Liver (tissue), 9 donors: Measurements from ENCODE around the gene COL4A1. TPM values are rescaled to one million over a fixed set of nuclear protein-coding genes. Genes with fewer than 3 reads are reported as not detected.

ENCODE experiments used
- DNase-seq: peaks from one replicate; pipeline ENCODE4 v3.0.0-alpha.2; 2017; ENCODE audit warnings: low spot score
- H3K27ac ChIP-seq, 2 donors: one replicate each; pipeline ENCODE4 v1.7.0; 2013; ENCODE audit warnings: inconsistent platforms in 2 of 2, low read length in 2 of 2, control low read depth in 1 of 2, low read depth in 1 of 2, mild to moderate bottlenecking in 1 of 2
- H3K27me3 ChIP-seq, 4 donors: one replicate each; pipeline versions ENCODE4 v1.6.1 to v1.7.0; 2013; ENCODE audit warnings: low read length in 3 of 4, inconsistent platforms in 1 of 4, mild to moderate bottlenecking in 1 of 4, moderate library complexity in 1 of 4; ENCODE audit not compliant: control insufficient read depth in 4 of 4, insufficient read depth in 4 of 4
- H3K36me3 ChIP-seq, 4 donors: one replicate each; pipeline versions ENCODE4 v1.6.1 to v1.7.0; 2013; ENCODE audit warnings: low read length in 3 of 4, mild to moderate bottlenecking in 3 of 4, low read depth in 1 of 4, moderate library complexity in 1 of 4; ENCODE audit not compliant: control insufficient read depth in 4 of 4, insufficient read depth in 3 of 4
- H3K4me1 ChIP-seq, 4 donors: one replicate each; pipeline versions ENCODE4 v1.6.1 to v1.7.0; 2013; ENCODE audit warnings: low read length in 3 of 4, mild to moderate bottlenecking in 3 of 4, moderate library complexity in 1 of 4; ENCODE audit not compliant: control insufficient read depth in 4 of 4, insufficient read depth in 4 of 4
- H3K4me3 ChIP-seq, 3 donors: one replicate each; pipeline versions ENCODE4 v1.6.1 to v1.7.0; 2013; ENCODE audit warnings: low read length in 3 of 3, control low read depth in 1 of 3, low read depth in 1 of 3, mild to moderate bottlenecking in 1 of 3
- H3K9ac ChIP-seq, 2 donors: one replicate each; pipeline ENCODE4 v1.7.0; 2013; ENCODE audit warnings: low read length in 2 of 2, mild to moderate bottlenecking in 2 of 2, moderate library complexity in 2 of 2, control low read depth in 1 of 2, low read depth in 1 of 2
- H3K9me3 ChIP-seq, 4 donors: one replicate each; pipeline versions ENCODE4 v1.6.1 to v1.7.0; 2013; ENCODE audit warnings: low read length in 3 of 4; ENCODE audit not compliant: control insufficient read depth in 4 of 4
- ATF3 ChIP-seq: IDR thresholded peaks from 2 replicates; pipeline ENCODE4 v1.6.1; 2016; ENCODE audit warnings: antibody characterized with exemption
- EGR1 ChIP-seq, 2 donors: IDR thresholded peaks; 2 replicates each; pipeline ENCODE4 v1.6.1; 2016 to 2018; ENCODE audit warnings: antibody characterized with exemption in 2 of 2, low read depth in 2 of 2
- FOXA1 ChIP-seq: IDR thresholded peaks from 2 replicates; pipeline ENCODE4 v1.6.1; 2016; ENCODE audit warnings: antibody characterized with exemption
- FOXA2 ChIP-seq: IDR thresholded peaks from 2 replicates; pipeline ENCODE4 v1.6.1; 2016; ENCODE audit warnings: antibody characterized with exemption
- GABPA ChIP-seq, 2 donors: IDR thresholded peaks in 1 of 2; conservative IDR thresholded peaks in 1 of 2; 2 replicates each; pipeline ENCODE4 v1.6.1; 2016; ENCODE audit warnings: antibody characterized with exemption in 2 of 2, mild to moderate bottlenecking in 1 of 2, moderate library complexity in 1 of 2
- HNF4A ChIP-seq, 2 donors: conservative IDR thresholded peaks; 2 replicates each; pipeline ENCODE4 v1.6.1; 2016; ENCODE audit warnings: antibody characterized with exemption in 2 of 2, mild to moderate bottlenecking in 2 of 2
- HNF4G ChIP-seq: IDR thresholded peaks from 2 replicates; pipeline ENCODE4 v1.6.1; 2016; ENCODE audit warnings: antibody characterized with exemption
- JUND ChIP-seq, 2 donors: IDR thresholded peaks; 2 replicates each; pipeline ENCODE4 v1.6.1; 2016; ENCODE audit warnings: antibody characterized with exemption in 2 of 2
- MAX ChIP-seq: IDR thresholded peaks from 2 replicates; pipeline ENCODE4 v1.6.1; 2016; ENCODE audit warnings: antibody characterized with exemption
- RAD21 ChIP-seq, 2 donors: IDR thresholded peaks; 2 replicates each; pipeline ENCODE4 v1.6.1; 2016; ENCODE audit warnings: antibody characterized with exemption in 2 of 2, mild to moderate bottlenecking in 2 of 2
- RXRA ChIP-seq, 2 donors: IDR thresholded peaks; 2 replicates each; pipeline ENCODE4 v1.6.1; 2017 to 2018; ENCODE audit warnings: antibody characterized with exemption in 2 of 2, mild to moderate bottlenecking in 1 of 2
- SP1 ChIP-seq: IDR thresholded peaks from 2 replicates; pipeline ENCODE4 v1.6.1; 2018; ENCODE audit warnings: antibody characterized with exemption, mild to moderate bottlenecking
- TAF1 ChIP-seq: conservative IDR thresholded peaks from 2 replicates; pipeline ENCODE4 v1.6.1; 2016; ENCODE audit warnings: antibody characterized with exemption, mild to moderate bottlenecking
- YY1 ChIP-seq: IDR thresholded peaks from 2 replicates; pipeline ENCODE4 v1.6.1; 2016; ENCODE audit warnings: antibody characterized with exemption, mild to moderate bottlenecking
- ZBTB33 ChIP-seq: IDR thresholded peaks from 2 replicates; pipeline ENCODE4 v1.6.1; 2016; ENCODE audit warnings: antibody characterized with exemption
- WGBS: extraction: QIAGEN DNeasy Blood & Tissue Kit; methylation state at CpG from one replicate; pipeline ENCODE4 v1.1.7; 2013; 5-methylcytosine and 5-hydroxymethylcytosine counted together
- polyA plus RNA-seq, 2 donors: library from polyadenylated mRNA; stranded (reverse) in 1 of 2; unstranded in 1 of 2; fragments of 200-250 nt in 1 of 2; fragments of >200 nt in 1 of 2; fragmentation: Nextera tagmentation in 1 of 2; extraction: Ambion mirVana in 1 of 2; gene quantifications; one replicate each; pipeline versions ENCODE4 v1.2.1 to v1.2.3, GENCODE V29; 2013 to 2015
- total RNA-seq, 2 donors: library from RNA; depleted of rRNA; stranded (reverse); fragments of >200 nt; gene quantifications; one replicate each; pipeline ENCODE4 v1.2.3, GENCODE V29; 2014
- TF ChIP-seq, protein P1 (sequence below): fragments of 150-350 bp; IDR thresholded peaks from 2 replicates; pipeline ENCODE4 v1.5.1; 2017; ENCODE audit warnings: improper control_type of control experiment, low read depth, low read length; ENCODE audit not compliant: missing input control
- donor health status: healthy.
- donor health status: healthy.
- donor health status: healthy.
- donor health status: healthy.
- donor health status: healthy.

Gene COL4A1
- total and polyA plus RNA-seq, 4 donors, result 5.0 to 68.5 (median 37.9) TPM

GRCh38 chr13:110262082-110262436, 44.9 kb downstream of the COL4A1 start:
- peak overlapping the region in 1 of 2 donors; percentile 38 for H3K27ac ChIP-seq
- 79% methylated on average over 11 of the region's 11 CpGs for WGBS

GRCh38 chr13:110261166-110262081, 45.5 kb downstream of the COL4A1 start:
- H3K27ac ChIP-seq, result peak overlapping the region in 1 of 2 donors; percentile 38
- H3K4me1 ChIP-seq, result peaks cover 0 to 2% (median 0%) of the 10 kb centered on the region in 4 donors
- WGBS, result 83% methylated on average over 19 of the region's 19 CpGs
- H3K27me3 ChIP-seq, result no peaks in the 10 kb centered on the region
- H3K9me3 ChIP-seq, result no peaks in the 10 kb centered on the region
- H3K36me3 ChIP-seq, result no peaks in the 10 kb centered on the region
- TF ChIP-seq FOXA1 (no peak), TAF1 (no peak)
- no peak overlapping the region for H3K4me3 ChIP-seq
- H3K9ac ChIP-seq, result no peak overlapping the region
- no peak for DNase-seq

More at GRCh38 chr13:110262082-110262436, 44.9 kb downstream of the COL4A1 start:
- Histone ChIP-seq H3K9ac (no peak overlapping the region), H3K4me1 (peaks cover 0 to 2% (median 0%) of the 10 kb centered on the region in 4 donors), H3K9me3 (no peaks in the 10 kb centered on the region), H3K4me3 (no peak overlapping the region), H3K36me3 (no peaks in the 10 kb centered on the region), H3K27me3 (no peaks in the 10 kb centered on the region)
- TF ChIP-seq MAX, result no peak
- no peak for TF ChIP-seq ATF3
- TF ChIP-seq, protein P1, sequence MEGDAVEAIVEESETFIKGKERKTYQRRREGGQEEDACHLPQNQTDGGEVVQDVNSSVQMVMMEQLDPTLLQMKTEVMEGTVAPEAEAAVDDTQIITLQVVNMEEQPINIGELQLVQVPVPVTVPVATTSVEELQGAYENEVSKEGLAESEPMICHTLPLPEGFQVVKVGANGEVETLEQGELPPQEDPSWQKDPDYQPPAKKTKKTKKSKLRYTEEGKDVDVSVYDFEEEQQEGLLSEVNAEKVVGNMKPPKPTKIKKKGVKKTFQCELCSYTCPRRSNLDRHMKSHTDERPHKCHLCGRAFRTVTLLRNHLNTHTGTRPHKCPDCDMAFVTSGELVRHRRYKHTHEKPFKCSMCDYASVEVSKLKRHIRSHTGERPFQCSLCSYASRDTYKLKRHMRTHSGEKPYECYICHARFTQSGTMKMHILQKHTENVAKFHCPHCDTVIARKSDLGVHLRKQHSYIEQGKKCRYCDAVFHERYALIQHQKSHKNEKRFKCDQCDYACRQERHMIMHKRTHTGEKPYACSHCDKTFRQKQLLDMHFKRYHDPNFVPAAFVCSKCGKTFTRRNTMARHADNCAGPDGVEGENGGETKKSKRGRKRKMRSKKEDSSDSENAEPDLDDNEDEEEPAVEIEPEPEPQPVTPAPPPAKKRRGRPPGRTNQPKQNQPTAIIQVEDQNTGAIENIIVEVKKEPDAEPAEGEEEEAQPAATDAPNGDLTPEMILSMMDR, result no peak
- no peak for TF ChIP-seq ZBTB33
- no peak for TF ChIP-seq TAF1
- no peak for TF ChIP-seq JUND (IDR thresholded peaks at IDR 0.05)
- no peak for TF ChIP-seq HNF4G
- TF ChIP-seq GABPA (IDR thresholded peaks at IDR 0.05 in 1 of 2, conservative IDR thresholded peaks at IDR 0.05 in 1 of 2), result no peak
- TF ChIP-seq YY1, result no peak
- DNase-seq, result no peak

- Histone ChIP-seq H3K27me3 (no peaks in the 10 kb centered on the region), H3K36me3 (no peaks in the 10 kb centered on the region), H3K4me3 (no peak overlapping the region), H3K9me3 (no peaks in the 10 kb centered on the region), H3K4me1 (peaks cover 0 to 2% (median 0%) of the 10 kb centered on the region in 4 donors), H3K9ac (no peak overlapping the region), H3K27ac (no peak overlapping the region)
- no peak for DNase-seq
- WGBS, result 69% methylated on average over 6 of the region's 6 CpGs
- no peak for TF ChIP-seq TAF1
- no peak for TF ChIP-seq FOXA1
- TF ChIP-seq, protein P1, result no peak
- TF ChIP-seq SP1, result no peak
- no peak for TF ChIP-seq RAD21 (IDR thresholded peaks at IDR 0.05)
- no peak for TF ChIP-seq RXRA (IDR thresholded peaks at IDR 0.05)
- no peak for TF ChIP-seq JUND (IDR thresholded peaks at IDR 0.05)
- TF ChIP-seq EGR1 (IDR thresholded peaks at IDR 0.05; ENCODE audit: low read depth in 2 of 2), result no peak
- TF ChIP-seq FOXA2, result no peak
- no peak for TF ChIP-seq HNF4A (conservative IDR thresholded peaks at IDR 0.05)
- no peak for TF ChIP-seq ZBTB33
- no peak for TF ChIP-seq GABPA (IDR thresholded peaks at IDR 0.05 in 1 of 2, conservative IDR thresholded peaks at IDR 0.05 in 1 of 2)
Measured at GRCh38 chr13:110259651-110260050, 47.3 kb downstream of the COL4A1 start.
